Measurements from ENCODE around the gene RAB12. TPM values are rescaled to one million over a fixed set of nuclear protein-coding genes. Genes with fewer than 3 reads are reported as not detected.
A peak's percentile ranks its signal among the peaks of the same experiment; 100 is the strongest.

The RAB12 gene
- total RNA-seq, 2 experiments from 2014 or later, result 20.6 to 34.0 TPM

DNA sequence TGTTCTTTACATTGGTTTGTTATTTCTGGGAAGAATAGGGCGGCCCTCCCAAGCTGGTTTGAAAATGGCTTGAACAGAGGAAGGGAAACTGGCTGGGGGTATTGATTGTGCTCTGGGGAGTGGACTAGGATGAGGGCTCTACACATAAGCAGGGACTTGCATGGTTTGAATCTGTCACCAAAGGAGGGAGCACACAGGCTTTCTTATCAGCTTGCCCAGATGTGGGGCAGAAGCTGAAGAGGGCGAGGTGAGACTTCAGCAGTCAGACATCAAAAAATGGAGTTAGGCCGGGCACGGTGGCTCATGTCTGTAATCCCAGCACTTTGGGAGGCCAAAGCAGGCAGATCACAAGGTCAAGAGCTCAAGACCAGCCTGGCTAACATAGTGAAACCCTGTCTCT, 7.2 kb upstream of the RAB12 start:
- no peaks in the 10 kb centered on the region for H3K79me2 ChIP-seq (ENCODE audit: insufficient read depth, low read depth, low read length)
- POLR2A ChIA-PET, result no interaction called here
- no peak for DNase-seq (ENCODE audit: low spot score)
- no peaks in the 10 kb centered on the region for H3K9me2 ChIP-seq (ENCODE audit: insufficient read depth, low read length)
- H3K4me2 ChIP-seq (ENCODE audit: low read length), result peak overlapping the region; percentile 56
- no peaks in the 10 kb centered on the region for H3K9me3 ChIP-seq (ENCODE audit: low read length)
- H4K20me1 ChIP-seq (ENCODE audit: insufficient read depth, low read length), result no peaks in the 10 kb centered on the region
- no peak overlapping the region for H3K27ac ChIP-seq (ENCODE audit: low read depth, low read length, poor library complexity, severe bottlenecking)
- intact Hi-C loops (cut with micrococcal nuclease; ENCODE audit: unreplicated experiment), result no loop called here
- CTCF ChIA-PET (ENCODE audit: unreplicated experiment), result no interaction called here
- no peak for TF ChIP-seq EZH2phosphoT487 (IDR thresholded peaks at IDR 0.05; ENCODE audit: borderline replicate concordance, low read depth, low read length)
- TF ChIP-seq, protein P1, sequence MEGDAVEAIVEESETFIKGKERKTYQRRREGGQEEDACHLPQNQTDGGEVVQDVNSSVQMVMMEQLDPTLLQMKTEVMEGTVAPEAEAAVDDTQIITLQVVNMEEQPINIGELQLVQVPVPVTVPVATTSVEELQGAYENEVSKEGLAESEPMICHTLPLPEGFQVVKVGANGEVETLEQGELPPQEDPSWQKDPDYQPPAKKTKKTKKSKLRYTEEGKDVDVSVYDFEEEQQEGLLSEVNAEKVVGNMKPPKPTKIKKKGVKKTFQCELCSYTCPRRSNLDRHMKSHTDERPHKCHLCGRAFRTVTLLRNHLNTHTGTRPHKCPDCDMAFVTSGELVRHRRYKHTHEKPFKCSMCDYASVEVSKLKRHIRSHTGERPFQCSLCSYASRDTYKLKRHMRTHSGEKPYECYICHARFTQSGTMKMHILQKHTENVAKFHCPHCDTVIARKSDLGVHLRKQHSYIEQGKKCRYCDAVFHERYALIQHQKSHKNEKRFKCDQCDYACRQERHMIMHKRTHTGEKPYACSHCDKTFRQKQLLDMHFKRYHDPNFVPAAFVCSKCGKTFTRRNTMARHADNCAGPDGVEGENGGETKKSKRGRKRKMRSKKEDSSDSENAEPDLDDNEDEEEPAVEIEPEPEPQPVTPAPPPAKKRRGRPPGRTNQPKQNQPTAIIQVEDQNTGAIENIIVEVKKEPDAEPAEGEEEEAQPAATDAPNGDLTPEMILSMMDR (conservative IDR thresholded peaks at IDR 0.05; ENCODE audit: low read length), result no peak
- no TSS peak for BruUV-seq (replicated peaks)
- no peak overlapping the region for H3K4me3 ChIP-seq (ENCODE audit: low read depth, low read length, poor library complexity, severe bottlenecking)
- no peaks in the 10 kb centered on the region for H3K36me3 ChIP-seq (ENCODE audit: insufficient read depth, low read length)
- H3K4me1 ChIP-seq (ENCODE audit: insufficient read depth, low read length, poor library complexity, severe bottlenecking), result peaks cover 45% of the 10 kb centered on the region
- H2AFZ ChIP-seq (ENCODE audit: low read length), result peak overlapping the region; percentile 96

DNA sequence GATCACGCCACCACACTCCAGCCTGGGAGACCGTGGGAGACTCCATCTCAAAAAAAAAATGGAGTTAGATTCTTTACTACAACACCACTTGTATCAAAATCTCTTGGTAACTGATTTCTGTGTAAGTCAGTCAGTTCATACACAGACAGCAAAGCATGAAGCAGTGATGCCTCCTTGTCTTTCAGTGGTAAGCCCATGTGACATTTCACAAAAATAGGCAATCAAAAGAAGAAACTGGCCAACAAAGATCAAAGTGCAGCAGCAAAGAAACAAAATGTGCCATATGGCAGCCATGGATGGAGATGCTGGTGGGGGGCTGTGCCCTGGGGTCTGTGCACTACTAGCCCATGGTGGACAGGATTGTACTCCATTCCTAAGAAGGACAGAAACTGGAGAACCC, 6.7 kb upstream of the RAB12 start:
- peak overlapping the region; percentile 82; the same call in 1 of the 2 replicates for H3K4me2 ChIP-seq (ENCODE audit: low read length)
- H4K20me1 ChIP-seq (ENCODE audit: insufficient read depth, low read length), result no peaks in the 10 kb centered on the region
- H3K4me1 ChIP-seq (ENCODE audit: insufficient read depth, low read length, poor library complexity, severe bottlenecking), result peaks cover 50% of the 10 kb centered on the region
- intact Hi-C loops (cut with micrococcal nuclease; ENCODE audit: unreplicated experiment), result no loop called here
- no peaks in the 10 kb centered on the region for H3K79me2 ChIP-seq (ENCODE audit: insufficient read depth, low read depth, low read length)
- no TSS peak for BruUV-seq (replicated peaks)
- CTCF ChIA-PET (ENCODE audit: unreplicated experiment), result no interaction called here
- H2AFZ ChIP-seq (ENCODE audit: low read length), result peak overlapping the region; percentile 33; the same call in 1 of the 2 replicates
- H3K4me3 ChIP-seq (ENCODE audit: low read depth, low read length, poor library complexity, severe bottlenecking), result no peak overlapping the region
- H3K27ac ChIP-seq (ENCODE audit: low read depth, low read length, poor library complexity, severe bottlenecking), result no peak overlapping the region
- POLR2A ChIA-PET, result no interaction called here
- DNase-seq (ENCODE audit: low spot score), result no peak
- no peaks in the 10 kb centered on the region for H3K9me3 ChIP-seq (ENCODE audit: low read length)
- H3K36me3 ChIP-seq (ENCODE audit: insufficient read depth, low read length), result no peaks in the 10 kb centered on the region
- TF ChIP-seq EZH2phosphoT487 (IDR thresholded peaks at IDR 0.05; ENCODE audit: borderline replicate concordance, low read depth, low read length), result no peak
- TF ChIP-seq, protein P1 (conservative IDR thresholded peaks at IDR 0.05; ENCODE audit: low read length), result no peak
- no peaks in the 10 kb centered on the region for H3K9me2 ChIP-seq (ENCODE audit: insufficient read depth, low read length)

DNA sequence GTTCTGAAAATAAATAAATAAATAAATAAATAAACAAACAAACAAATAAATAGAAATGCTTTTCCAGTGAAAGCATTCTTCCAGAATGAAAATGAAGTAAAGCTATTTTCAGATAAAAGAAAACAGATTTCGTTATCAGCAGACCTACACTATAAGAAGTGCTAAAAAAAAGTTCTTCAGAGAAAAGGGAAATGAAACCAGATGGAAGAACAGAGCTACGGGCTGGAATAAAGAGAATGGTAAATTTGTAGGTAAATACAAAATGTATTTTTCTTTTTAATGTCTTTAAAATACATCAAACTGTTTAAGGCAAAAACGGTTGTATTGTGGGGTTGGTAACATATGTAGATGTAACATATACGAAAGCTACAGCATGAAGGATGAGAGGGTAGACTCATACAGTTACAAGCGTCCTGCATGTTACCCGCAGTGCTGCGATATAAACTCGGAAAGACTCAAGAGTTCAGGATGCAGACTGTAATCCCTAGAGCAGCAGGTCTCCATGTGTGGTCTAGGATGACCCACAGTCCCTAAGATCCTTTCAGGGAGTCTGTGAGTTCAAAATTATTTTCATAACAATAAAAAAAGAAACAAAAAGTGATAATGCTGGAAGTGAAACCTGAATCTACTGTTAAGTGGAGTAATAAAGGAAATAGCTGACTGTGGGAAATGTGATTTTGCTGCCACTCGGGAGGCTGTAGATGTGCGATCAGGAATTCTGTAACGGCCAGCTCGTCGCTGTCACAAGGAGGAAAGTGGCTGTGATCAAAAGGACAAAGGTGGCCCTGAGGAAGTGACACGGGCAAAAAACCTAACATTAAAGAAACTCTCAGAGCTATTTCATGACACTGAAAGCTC, 5.3 kb upstream of the RAB12 start:
- POLR2A ChIA-PET, result interaction anchor here (0.8 to 1.3 kb wide), 4 partner anchors 9 to 498 kb away, joined by 3 read pairs; no protein-coding TSS in a partner anchor
- peaks cover 63% of the 10 kb centered on the region for H3K4me1 ChIP-seq (ENCODE audit: insufficient read depth, low read length, poor library complexity, severe bottlenecking)
- CTCF ChIA-PET (ENCODE audit: unreplicated experiment), result interaction anchor here (0.7 kb wide), 1 partner anchor 125 kb away, joined by 3 read pairs; no protein-coding TSS in a partner anchor

More for the DNA sequence above, 5.3 kb upstream of the RAB12 start:
- Histone ChIP-seq H3K79me2 (ENCODE audit: insufficient read depth, low read depth, low read length) (no peaks in the 10 kb centered on the region), H3K9me2 (ENCODE audit: insufficient read depth, low read length) (no peaks in the 10 kb centered on the region), H3K27ac (ENCODE audit: low read depth, low read length, poor library complexity, severe bottlenecking) (peak overlapping the region; percentile 58), H3K36me3 (ENCODE audit: insufficient read depth, low read length) (no peaks in the 10 kb centered on the region), H3K4me3 (ENCODE audit: low read depth, low read length, poor library complexity, severe bottlenecking) (peak overlapping the region; percentile 62), H4K20me1 (ENCODE audit: insufficient read depth, low read length) (no peaks in the 10 kb centered on the region), H3K4me2 (ENCODE audit: low read length) (peak overlapping the region; percentile 82), H3K9me3 (ENCODE audit: low read length) (no peaks in the 10 kb centered on the region), H2AFZ (ENCODE audit: low read length) (peak overlapping the region; percentile 99)
- BruUV-seq (replicated peaks), result no TSS peak
- TF ChIP-seq EZH2phosphoT487 (IDR thresholded peaks at IDR 0.05; ENCODE audit: borderline replicate concordance, low read depth, low read length), result no peak
- TF ChIP-seq, protein P1 (conservative IDR thresholded peaks at IDR 0.05; ENCODE audit: low read length), result no peak
- intact Hi-C loops (cut with micrococcal nuclease; ENCODE audit: unreplicated experiment), result no loop called here
- peak; percentile 42 for DNase-seq (ENCODE audit: low spot score)
